HG03064 (cell line): ENCODE measurements around the gene RIOK2.
"Not testable (repeated sequence)": the region's sequence is repeated elsewhere in the genome, so short reads cannot be mapped to it uniquely, and the experiment has no call there.

Source experiments
- ATAC-seq: cut with Tn5 transposase; IDR thresholded peaks from one replicate; pipeline ENCODE4 v1.9.1; 2021; ENCODE audit warnings: low read depth; ENCODE audit not compliant: unreplicated experiment

Gene RIOK2

DNA sequence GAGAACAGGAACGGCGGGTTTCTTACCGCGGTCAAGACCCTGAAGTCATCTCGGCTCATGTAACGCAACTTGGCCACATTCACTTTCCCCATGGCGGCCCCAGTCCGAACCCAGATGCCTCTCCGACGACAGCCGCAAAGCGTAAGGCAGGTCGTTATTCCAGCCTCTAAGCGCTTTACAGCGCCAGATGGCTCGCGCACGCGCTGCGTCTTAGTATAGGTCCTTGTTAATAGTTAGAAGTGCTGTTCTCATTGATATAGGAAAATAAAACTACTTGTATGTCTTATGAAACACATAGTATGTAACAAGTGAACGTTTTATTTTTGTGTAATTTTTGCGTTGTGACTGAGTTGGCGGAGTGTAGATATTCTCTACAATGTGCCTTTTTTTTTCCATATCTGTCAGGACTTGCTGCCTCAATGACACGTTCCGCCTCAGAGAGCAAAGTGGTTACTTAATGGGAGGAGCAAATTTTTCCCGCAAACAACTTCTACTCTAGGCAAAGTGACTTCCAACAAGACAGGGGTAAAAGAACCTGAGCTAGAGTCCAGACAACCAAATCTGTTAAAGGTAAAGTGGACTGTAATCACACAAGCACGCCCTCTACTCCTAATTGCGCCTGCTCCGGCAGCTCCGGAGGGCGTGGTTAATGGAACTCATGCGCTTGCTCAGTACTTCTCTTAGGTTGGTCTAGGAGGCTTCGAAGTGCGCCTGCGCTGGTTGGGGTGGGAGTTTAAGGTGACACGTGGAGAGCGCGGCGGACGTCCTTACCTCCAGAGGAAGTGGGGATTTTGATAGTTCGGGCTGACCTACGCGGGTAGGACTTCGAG is at the start of gene RIOK2:
TSS of gene RIOK2 (minus strand) at position 148 of the 830 bp plus-strand sequence. CDS start at position 92, 56 bp downstream.
- ATAC-seq, result peak; percentile 92

- ATAC-seq, result peak; percentile 76
Observed at GRCh38 chr5:97231025-97231636, 48.1 kb upstream of the RIOK2 start.

- ATAC-seq, result no peak
Observed at GRCh38 chr5:97229688-97230285, 46.7 kb upstream of the RIOK2 start.

DNA sequence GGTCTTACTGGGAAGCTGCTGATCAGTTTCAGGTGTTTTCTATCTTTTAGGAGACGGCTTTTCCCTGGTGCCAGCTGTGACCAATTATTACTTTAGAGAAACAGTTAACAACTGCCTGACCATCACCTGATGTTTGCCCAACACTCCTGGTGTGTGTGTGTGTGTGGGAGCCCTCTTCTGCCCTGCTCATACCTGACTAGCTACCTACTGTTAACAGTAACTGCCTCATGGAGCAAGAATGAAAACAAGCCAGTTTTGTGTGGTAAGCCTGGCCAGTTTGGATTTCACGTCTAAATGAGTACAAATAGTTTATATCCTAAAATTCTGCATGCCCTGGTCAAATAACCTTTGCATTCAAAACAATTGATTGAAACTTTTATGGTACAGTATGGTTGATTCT is 46.1 kb upstream of the RIOK2 start:
- no peak for ATAC-seq

GRCh38 chr5:97225222-97225621 is 42.2 kb upstream of the RIOK2 start:
- ATAC-seq, result no peak

DNA sequence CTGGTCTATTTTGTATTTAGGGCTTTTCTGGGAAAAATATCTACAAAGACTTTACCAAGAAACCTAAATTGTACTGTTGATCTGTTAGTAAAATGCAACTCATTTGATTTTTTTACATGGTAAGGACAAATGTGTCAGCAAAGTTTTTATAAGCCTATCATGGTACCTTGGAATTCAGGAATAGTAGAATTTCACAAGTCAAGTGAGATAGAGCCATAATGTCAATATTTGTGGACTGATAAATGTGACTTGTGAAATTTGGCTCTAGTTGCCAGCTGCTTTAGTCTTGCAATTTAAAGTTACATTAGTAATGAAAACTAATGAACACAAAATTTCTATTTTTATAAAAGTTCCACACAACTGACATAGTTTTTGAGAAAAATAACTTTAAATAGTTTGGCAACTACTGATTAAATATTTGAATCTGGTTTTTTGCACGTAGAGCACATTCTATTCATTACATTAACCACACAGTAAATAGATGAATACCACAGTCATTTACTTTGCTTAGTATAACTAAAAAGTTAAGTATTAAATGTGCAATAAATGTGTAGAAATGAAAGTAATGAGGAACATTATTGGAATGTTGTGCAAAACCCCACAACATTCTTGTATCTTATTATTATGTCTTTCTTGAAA is 41.2 kb upstream of the RIOK2 start:
- no peak for ATAC-seq

GRCh38 chr5:97223596-97223995 is 40.5 kb upstream of the RIOK2 start:
- no peak for ATAC-seq

- ATAC-seq, result no peak
Observed at GRCh38 chr5:97209343-97209742, 26.3 kb upstream of the RIOK2 start.

GRCh38 chr5:97208714-97209113 is 25.7 kb upstream of the RIOK2 start:
- ATAC-seq, result no peak

DNA sequence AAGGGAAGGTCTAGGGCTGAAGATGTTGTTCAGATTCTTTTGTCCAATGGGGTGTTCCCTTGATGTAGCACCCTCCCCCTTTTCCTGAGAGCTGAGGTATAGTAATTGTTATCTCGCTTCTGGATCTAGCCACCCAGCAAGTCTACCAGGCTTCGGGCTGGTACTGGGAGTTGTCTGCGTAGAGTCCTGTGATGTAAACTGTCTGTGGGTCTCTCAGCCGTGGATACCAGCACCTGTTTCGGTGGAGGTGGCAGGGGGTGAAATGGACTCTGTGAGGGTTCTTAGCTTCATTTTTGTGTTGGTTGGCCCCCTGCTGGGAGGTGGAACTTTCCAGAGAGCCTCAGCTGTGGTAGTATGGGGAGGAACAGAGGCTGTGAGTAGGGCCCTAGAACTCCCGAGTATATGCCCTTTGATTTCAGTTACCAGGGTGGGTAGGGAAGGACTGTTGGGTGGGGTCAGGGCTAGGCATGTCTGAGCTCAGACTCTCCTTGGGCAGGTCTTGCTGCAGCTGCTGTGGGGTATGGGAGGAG is 25.2 kb upstream of the RIOK2 start:
- ATAC-seq, result no peak

- ATAC-seq, result no peak
Observed at GRCh38 chr5:97194366-97194765, 11.3 kb upstream of the RIOK2 start.

DNA sequence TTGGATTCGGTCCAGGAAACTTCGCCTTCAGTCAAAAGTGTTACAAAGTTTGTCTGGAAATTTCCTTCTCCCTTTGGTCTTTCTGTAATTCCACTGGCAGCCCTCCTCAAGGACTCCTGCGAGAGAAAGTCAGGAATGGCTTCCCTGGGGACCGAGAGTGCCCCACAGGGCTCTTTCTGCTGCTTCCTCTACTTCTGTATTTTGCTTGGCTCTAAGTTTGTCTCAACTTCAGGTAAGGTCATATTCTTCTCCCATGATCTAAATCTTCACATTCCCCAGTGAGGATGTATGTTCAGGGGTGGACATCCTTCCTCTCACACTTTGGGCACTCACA is 10.3 kb upstream of the RIOK2 start:
- no peak for ATAC-seq

DNA sequence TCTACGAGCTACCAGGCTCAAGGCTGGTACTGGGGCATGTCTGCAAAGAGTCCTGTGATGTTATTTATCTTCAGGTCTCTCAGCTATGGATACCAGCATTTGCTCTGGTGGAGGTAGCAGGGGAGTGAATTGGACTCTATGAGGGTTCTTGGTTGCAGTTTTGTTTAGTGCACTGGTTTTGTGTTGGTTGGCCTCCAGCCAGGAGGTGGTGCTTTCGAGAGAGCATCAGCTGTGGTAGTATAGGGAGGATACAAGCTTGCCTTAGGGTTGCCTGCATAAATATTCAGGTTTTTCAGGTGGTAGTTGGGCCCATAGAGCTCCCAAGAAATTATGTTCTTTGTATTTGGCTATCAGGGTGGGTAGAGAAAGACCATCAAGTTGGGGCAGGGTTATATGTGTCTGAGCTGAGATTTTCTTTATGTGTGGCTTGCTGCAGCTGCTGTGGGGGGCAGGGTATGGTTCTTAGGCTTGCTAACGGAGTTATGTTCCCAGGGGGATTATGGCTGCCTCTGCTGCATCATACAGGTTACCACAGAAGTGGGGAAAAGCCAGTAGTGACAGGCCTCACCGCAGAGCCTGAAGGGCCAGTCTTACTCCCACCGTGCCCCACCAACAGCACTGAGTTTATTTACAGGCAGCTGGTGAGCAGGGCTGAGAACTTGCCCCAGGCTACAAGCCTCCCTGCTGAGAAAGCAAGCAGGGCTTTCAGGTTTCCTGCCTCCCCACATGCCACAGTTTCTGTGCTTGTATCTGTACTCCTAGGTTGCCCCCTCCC is 9.7 kb upstream of the RIOK2 start:
- peak; percentile 78 for ATAC-seq

GRCh38 chr5:97191893-97192292 is 8.8 kb upstream of the RIOK2 start:
- no peak for ATAC-seq

DNA sequence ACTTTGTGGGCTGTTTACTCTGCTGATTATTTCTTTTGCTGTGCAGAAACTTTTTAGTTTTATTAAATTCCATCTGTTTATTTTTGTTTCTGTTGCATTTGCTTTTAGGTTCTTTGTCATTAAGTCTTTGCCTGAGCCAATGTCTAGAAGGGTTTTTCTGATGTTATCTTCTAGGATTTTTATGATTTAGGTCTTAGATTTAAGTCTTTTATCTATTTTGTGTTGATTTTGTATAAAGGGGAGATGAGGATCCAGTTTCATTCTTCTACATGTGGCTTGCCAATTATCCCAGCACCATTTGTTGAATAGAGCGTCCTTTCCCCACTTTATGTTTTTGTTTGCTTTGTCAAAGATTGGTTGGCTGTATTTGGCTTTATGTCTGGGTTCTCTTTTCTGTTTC is 6.5 kb upstream of the RIOK2 start:
- ATAC-seq, result not testable (repeated sequence)

- no peak for ATAC-seq
Observed at GRCh38 chr5:97183930-97184213, 825 bp upstream of the RIOK2 start.

- no peak for ATAC-seq
Observed at GRCh38 chr5:97182571-97183099, 412 bp downstream of the RIOK2 start.

- ATAC-seq, result no peak
Observed at GRCh38 chr5:97181856-97182545, 1.0 kb downstream of the RIOK2 start.

GRCh38 chr5:97179457-97179856 is 3.6 kb downstream of the RIOK2 start:
- ATAC-seq, result not testable (repeated sequence)

DNA sequence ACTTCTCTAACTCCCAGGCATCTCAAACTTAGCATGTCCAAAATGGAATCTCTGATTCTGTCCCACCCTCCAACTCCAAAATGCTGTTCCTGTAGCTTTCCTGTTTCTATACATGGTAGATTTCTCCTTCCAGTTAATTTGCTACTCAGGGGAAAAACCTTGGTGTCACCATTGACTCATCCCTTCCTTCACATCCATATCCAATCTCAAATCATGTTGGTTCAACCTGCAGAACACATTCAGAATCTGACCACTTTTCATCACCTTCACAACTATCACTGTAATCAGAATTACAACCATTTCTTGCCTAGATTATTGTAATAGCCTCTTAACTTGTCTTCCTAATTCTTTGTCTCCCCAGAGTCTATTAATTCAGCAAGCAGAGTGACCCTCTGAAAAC is 10.8 kb downstream of the RIOK2 start:
- ATAC-seq, result no peak
